Fibroblast of pulmonary artery (primary cell): ENCODE measurements around the gene TMEM200C.
A peak's percentile ranks its signal among the peaks of the same experiment; 100 is the strongest.

ENCODE experiments used
- DNase-seq: peaks from one replicate; pipeline ENCODE4 v3.0.0-alpha.2; 2010; ENCODE audit warnings: low read depth
- H3K4me3 ChIP-seq: replicated peaks from 2 replicates; pipeline ENCODE4 v1.5.1; 2011; ENCODE audit warnings: low read depth, mild to moderate bottlenecking, control low read depth, low read length, moderate library complexity
- CTCF ChIP-seq: IDR thresholded peaks from 2 replicates; pipeline ENCODE4 v1.5.1; 2011; ENCODE audit warnings: mild to moderate bottlenecking, control low read depth, low read length, inconsistent platforms; ENCODE audit errors: missing control alignments

The TMEM200C gene

GRCh38 chr18:5857180-5857579, 38.1 kb downstream of the TMEM200C start:
- H3K4me3 ChIP-seq: no peak overlapping the region
- TF ChIP-seq CTCF: no peak

GRCh38 chr18:5853253-5853652, 42.1 kb downstream of the TMEM200C start:
- TF ChIP-seq CTCF: no peak
- no peak overlapping the region for H3K4me3 ChIP-seq
- no peak for DNase-seq

More at GRCh38 chr18:5857180-5857579, 38.1 kb downstream of the TMEM200C start:
- no peak for DNase-seq

GRCh38 chr18:5851998-5852397, 43.3 kb downstream of the TMEM200C start:
- no peak for DNase-seq
- H3K4me3 ChIP-seq: no peak overlapping the region
- peak; percentile 5 for TF ChIP-seq CTCF

GRCh38 chr18:5842653-5843052, 52.7 kb downstream of the TMEM200C start:
- no peak for DNase-seq
- no peak for TF ChIP-seq CTCF
- H3K4me3 ChIP-seq: no peak overlapping the region

- no peak overlapping the region for H3K4me3 ChIP-seq
- no peak for TF ChIP-seq CTCF
- DNase-seq: no peak
These were observed 53.8 kb downstream of the TMEM200C start for GRCh38 chr18:5841518-5841917.

- no peak for DNase-seq
- no peak overlapping the region for H3K4me3 ChIP-seq
- TF ChIP-seq CTCF: no peak
These were observed 54.8 kb downstream of the TMEM200C start for GRCh38 chr18:5840547-5840946.

- no peak for TF ChIP-seq CTCF
- no peak for DNase-seq
- H3K4me3 ChIP-seq: no peak overlapping the region
These were observed 55.3 kb downstream of the TMEM200C start for GRCh38 chr18:5840025-5840424.
